Muscle layer of duodenum (tissue), 2 donors: ENCODE data around the gene BORCS8.
"Not testable (repeated sequence)": the region's sequence is repeated elsewhere in the genome, so short reads cannot be mapped to it uniquely, and the experiment has no call there.

Experiments
- H3K27ac ChIP-seq: one replicate; pipeline ENCODE4 v1.7.0; 2013; ENCODE audit warnings: mild to moderate bottlenecking, low read length
- H3K27me3 ChIP-seq: one replicate; pipeline ENCODE4 v1.7.0; 2013; ENCODE audit warnings: low read depth, mild to moderate bottlenecking, control low read depth, low read length
- H3K36me3 ChIP-seq, 2 donors: one replicate each; pipeline ENCODE4 v1.7.0; 2013; ENCODE audit warnings: low read length in 2 of 2, control low read depth in 1 of 2, mild to moderate bottlenecking in 1 of 2; ENCODE audit not compliant: insufficient read depth in 2 of 2, control insufficient read depth in 1 of 2
- H3K4me1 ChIP-seq, 2 donors: one replicate each; pipeline ENCODE4 v1.7.0; 2013; ENCODE audit warnings: low read length in 2 of 2, mild to moderate bottlenecking in 2 of 2, control low read depth in 1 of 2, moderate library complexity in 1 of 2; ENCODE audit not compliant: insufficient read depth in 2 of 2, control insufficient read depth in 1 of 2
- H3K4me3 ChIP-seq, 2 donors: one replicate each; pipeline ENCODE4 v1.7.0; 2013; ENCODE audit warnings: low read length in 2 of 2, low read depth in 1 of 2, mild to moderate bottlenecking in 1 of 2
- H3K9me3 ChIP-seq, 2 donors: one replicate each; pipeline ENCODE4 v1.7.0; 2013; ENCODE audit warnings: low read length in 2 of 2, control low read depth in 1 of 2, mild to moderate bottlenecking in 1 of 2; ENCODE audit not compliant: control insufficient read depth in 1 of 2
- donor health status: healthy.

Gene BORCS8

GRCh38 chr19:19157808-19158207 is 34.1 kb downstream of the BORCS8 start:
- H3K4me1 ChIP-seq, result no peaks in the 10 kb centered on the region
- H3K27ac ChIP-seq, result no peak overlapping the region
- no peaks in the 10 kb centered on the region for H3K27me3 ChIP-seq
- no peaks in the 10 kb centered on the region for H3K9me3 ChIP-seq
- H3K4me3 ChIP-seq, result no peak overlapping the region
- peaks cover 0 to 12% of the 10 kb centered on the region in 2 donors for H3K36me3 ChIP-seq

DNA sequence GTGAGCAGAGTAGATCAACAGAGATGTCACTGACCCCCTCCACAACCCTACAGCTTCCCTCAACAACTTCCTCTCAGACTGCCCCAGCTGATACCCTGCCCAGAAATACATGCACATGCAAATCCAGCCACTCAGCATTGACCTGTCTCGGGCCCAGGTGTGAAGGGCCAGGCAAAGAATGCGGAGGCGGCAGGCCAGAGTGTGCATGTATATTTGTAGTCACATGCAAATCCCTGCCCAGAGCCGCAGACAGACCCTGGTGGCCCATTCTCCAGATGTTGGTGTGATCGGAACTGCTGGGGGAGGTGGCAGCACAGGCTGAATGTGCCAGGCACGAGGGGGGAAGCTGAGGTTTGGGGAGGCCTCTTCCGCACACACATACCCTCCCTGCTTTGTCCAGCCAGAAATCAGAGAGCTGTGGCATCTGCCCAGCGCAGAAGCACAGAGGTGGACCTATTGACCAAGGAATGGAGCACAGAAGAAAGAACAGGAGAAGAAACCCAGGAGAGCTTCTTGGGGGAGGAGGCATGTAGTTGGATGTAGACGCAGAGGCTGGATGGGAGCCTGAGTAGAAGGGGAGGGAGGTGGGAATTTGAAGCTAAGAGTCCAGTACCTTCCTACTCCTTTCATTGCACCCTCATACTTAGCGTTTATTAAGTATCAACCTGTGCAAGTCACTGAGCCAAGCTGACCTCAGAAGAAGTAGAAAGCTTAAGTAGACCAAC is 36.3 kb downstream of the BORCS8 start:
- no peak overlapping the region for H3K27ac ChIP-seq
- no peaks in the 10 kb centered on the region for H3K9me3 ChIP-seq
- no peaks in the 10 kb centered on the region for H3K4me1 ChIP-seq
- H3K27me3 ChIP-seq, result no peaks in the 10 kb centered on the region
- no peak overlapping the region for H3K4me3 ChIP-seq
- H3K36me3 ChIP-seq, result peaks cover 0 to 12% of the 10 kb centered on the region in 2 donors

DNA sequence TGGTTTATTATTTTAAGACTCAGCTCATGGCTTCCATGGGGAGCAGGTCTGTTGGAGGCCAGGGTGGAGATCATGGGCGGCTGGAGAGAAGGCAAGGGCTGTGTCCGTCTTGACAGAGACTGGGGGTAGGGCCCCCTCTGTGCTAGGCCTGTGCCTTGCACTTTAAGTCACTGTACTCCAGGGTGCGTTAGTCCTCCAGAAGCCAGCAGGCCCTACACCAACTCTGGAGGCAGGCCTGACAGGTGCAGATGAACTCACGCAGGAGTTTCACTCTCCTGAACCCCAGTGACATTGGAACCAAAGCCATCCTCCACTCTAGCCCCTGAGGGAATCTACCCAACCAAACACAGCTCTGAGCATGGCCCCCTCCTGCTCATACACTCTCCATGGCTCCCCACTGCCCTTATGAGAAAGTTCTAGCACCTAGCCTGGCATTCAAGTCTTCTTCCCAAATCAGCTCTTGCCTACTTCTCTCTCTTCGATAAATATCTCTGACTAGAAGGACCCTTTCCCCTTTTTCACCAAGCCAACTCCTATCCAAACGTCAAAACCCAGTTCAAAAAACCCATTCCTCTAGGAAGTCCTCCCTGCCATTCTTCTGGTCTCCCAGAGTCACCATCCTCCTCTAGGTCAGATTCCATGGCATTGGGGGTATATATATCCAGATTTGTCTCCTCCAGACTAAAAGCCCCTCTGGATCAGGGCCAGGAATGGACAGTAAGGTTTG is 37.0 kb downstream of the BORCS8 start:
- Histone ChIP-seq H3K9me3 (no peaks in the 10 kb centered on the region), H3K27ac (no peak overlapping the region), H3K4me1 (no peaks in the 10 kb centered on the region), H3K4me3 (no peak overlapping the region), H3K36me3 (peaks cover 0 to 12% of the 10 kb centered on the region in 2 donors), H3K27me3 (no peaks in the 10 kb centered on the region)

- Histone ChIP-seq H3K27me3 (no peaks in the 10 kb centered on the region), H3K4me1 (no peaks in the 10 kb centered on the region), H3K4me3 (no peak overlapping the region), H3K27ac (no peak overlapping the region), H3K36me3 (peaks cover 4 to 25% of the 10 kb centered on the region in 2 donors), H3K9me3 (no peaks in the 10 kb centered on the region)
Observed at GRCh38 chr19:19152668-19153384, 39.1 kb downstream of the BORCS8 start.

DNA sequence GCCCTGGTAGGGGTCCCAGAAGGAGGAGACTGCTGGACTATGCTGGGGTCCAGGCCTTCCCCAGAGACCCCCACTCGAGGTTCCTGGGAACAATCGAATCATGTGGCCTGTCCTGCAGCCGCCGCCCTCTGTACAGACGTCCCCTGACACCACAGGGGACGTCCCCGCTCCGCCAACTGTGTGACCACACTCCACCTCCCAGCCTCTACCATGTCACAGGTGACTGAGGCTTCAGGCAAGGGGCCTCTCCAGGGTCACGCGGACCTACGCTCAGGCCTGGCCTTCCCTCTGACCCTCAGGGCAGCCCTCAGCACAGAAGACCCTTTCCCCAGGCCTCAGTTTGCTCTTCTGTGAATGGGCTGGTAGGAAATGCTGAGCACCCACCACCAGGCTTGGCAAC is 40.5 kb downstream of the BORCS8 start:
- no peak overlapping the region for H3K4me3 ChIP-seq
- no peaks in the 10 kb centered on the region for H3K27me3 ChIP-seq
- peaks cover 9 to 32% of the 10 kb centered on the region in 2 donors for H3K36me3 ChIP-seq
- no peaks in the 10 kb centered on the region for H3K4me1 ChIP-seq
- no peak overlapping the region for H3K27ac ChIP-seq
- no peaks in the 10 kb centered on the region for H3K9me3 ChIP-seq

GRCh38 chr19:19149435-19149834 is 42.5 kb downstream of the BORCS8 start:
- Histone ChIP-seq H3K4me3 (no peak overlapping the region), H3K4me1 (peaks cover 0 to 5% of the 10 kb centered on the region in 2 donors), H3K27me3 (no peaks in the 10 kb centered on the region), H3K36me3 (peaks cover 9 to 27% of the 10 kb centered on the region in 2 donors), H3K27ac (no peak overlapping the region), H3K9me3 (no peaks in the 10 kb centered on the region)

GRCh38 chr19:19148504-19148903 is 43.4 kb downstream of the BORCS8 start:
- H3K27me3 ChIP-seq, H3K4me3 ChIP-seq, H3K27ac ChIP-seq, H3K9me3 ChIP-seq, H3K4me1 ChIP-seq: not testable (repeated sequence)
- H3K36me3 ChIP-seq, result peaks cover 9 to 27% of the 10 kb centered on the region in 2 donors

DNA sequence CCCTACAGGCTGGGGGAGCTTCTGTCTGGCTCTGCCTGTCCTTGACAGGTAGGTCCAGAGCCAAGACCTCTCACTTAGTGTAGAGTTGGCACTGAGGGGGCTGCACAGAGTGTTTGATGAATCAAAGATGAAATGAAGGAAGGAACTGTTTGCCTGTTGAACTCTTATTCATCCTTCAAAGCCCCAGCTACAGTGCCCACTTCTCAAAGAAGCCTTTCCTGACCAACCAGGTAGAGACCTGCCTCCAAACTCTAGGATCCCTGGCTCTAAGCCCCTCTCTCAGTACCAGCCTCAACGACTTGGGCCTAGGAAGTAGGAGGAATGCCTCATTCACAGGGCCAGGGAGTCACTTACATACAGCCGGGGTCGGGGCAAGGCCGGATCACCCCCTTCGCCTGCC is 44.6 kb downstream of the BORCS8 start:
- Histone ChIP-seq H3K27ac (no peak overlapping the region), H3K4me1 (peaks cover 0 to 5% of the 10 kb centered on the region in 2 donors), H3K36me3 (peaks cover 9 to 27% of the 10 kb centered on the region in 2 donors), H3K27me3 (no peaks in the 10 kb centered on the region), H3K4me3 (no peak overlapping the region), H3K9me3 (no peaks in the 10 kb centered on the region)

DNA sequence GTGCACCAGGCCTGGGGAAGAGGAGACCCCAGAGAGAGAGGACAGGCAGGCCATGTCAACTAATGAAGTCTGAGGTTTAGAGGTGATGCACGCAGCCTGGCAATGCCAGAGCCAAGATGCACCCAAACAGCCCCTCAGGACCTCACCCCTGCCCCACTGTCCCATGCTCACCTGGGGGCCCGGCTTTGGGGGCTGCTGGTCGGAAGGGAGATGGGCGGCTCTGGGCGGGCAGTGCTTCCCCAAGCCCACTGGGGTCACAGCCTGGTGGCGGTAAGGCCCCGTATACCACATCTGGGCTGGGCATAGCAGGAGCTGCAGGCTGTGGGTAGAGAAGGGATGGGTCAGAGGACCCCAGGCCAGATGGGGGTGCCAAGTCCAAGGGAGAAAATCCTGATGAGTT is 45.1 kb downstream of the BORCS8 start:
- no peak overlapping the region for H3K4me3 ChIP-seq

GRCh38 chr19:19145684-19146608 is 46.0 kb downstream of the BORCS8 start:
- peaks cover 9 to 27% of the 10 kb centered on the region in 2 donors for H3K36me3 ChIP-seq
- H3K27ac ChIP-seq, result no peak overlapping the region
- no peaks in the 10 kb centered on the region for H3K9me3 ChIP-seq
- peak overlapping the region in 1 of 2 donors; percentile 33 for H3K4me3 ChIP-seq
- H3K27me3 ChIP-seq, result no peaks in the 10 kb centered on the region
- peaks cover 0 to 5% of the 10 kb centered on the region in 2 donors for H3K4me1 ChIP-seq

More for the DNA sequence above, 45.1 kb downstream of the BORCS8 start:
- Histone ChIP-seq H3K36me3 (peaks cover 9 to 27% of the 10 kb centered on the region in 2 donors), H3K4me1 (peaks cover 0 to 5% of the 10 kb centered on the region in 2 donors), H3K27ac (no peak overlapping the region), H3K27me3 (no peaks in the 10 kb centered on the region), H3K9me3 (no peaks in the 10 kb centered on the region)
